Right renal pelvis (tissue), 4 donors: ENCODE data around the gene XPNPEP1. TPM values are rescaled to one million over a fixed set of nuclear protein-coding genes. Genes with fewer than 3 reads are reported as not detected.
A peak's percentile ranks its signal among the peaks of the same experiment; 100 is the strongest.

Experiments
- DNase-seq, 4 donors: peaks; one replicate each; pipeline ENCODE4 v3.0.0-alpha.2; 2013; ENCODE audit warnings: low read depth in 4 of 4, low spot score in 3 of 4, missing footprints in 1 of 4
- polyA plus RNA-seq, 4 donors: library from polyadenylated mRNA; unstranded; fragments of 120-200 nt; gene quantifications; one replicate each; pipeline ENCODE4 v1.2.1, GENCODE V29; 2013; ENCODE audit not compliant: insufficient read length in 4 of 4

The XPNPEP1 gene
- polyA plus RNA-seq, 4 donors = 78.8 to 81.9 (median 79.7) TPM

DNA sequence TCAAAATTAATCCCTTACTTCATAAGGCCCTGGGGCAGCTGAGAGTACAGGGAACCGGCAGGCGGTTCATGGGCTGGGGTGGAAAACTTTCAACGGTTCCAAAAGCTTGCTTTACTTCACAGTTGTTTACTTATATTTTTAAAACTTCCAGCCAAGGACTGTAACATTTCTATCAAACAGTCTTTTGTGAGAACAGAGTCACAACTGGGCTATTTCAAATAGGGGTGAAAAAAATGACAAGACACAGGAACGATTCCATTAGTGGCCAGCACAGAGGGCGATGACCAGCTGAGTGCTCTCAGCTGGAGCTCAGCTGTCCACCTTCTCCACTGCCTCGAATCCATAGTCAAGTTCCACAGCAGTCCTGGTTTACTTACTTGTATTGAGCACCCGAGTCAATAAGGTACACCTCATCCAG lies 48.2 kb downstream of the XPNPEP1 start:
- no peak for DNase-seq

DNA sequence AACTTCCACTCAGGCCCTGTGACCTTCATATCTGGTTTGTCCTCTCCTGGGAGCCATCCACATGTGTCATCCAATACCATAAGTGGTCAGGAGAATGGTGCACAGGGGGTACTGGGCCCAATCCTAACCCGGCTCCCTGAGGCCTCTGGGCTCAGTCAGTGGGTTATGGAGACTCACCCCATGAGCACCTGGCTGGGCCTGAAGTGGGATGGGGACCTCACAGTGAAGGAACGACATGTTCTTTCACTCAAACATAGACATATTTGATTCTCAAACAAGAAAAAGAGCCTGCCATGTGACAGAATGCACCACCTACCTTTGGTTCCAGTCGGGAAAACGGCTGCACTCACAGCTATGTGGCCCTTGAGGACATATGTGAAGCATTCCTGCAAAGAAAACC lies 51.8 kb downstream of the XPNPEP1 start:
- DNase-seq = no peak

GRCh38 chr10:109866995-109867635 lies 56.2 kb downstream of the XPNPEP1 start:
- DNase-seq = no peak

DNA sequence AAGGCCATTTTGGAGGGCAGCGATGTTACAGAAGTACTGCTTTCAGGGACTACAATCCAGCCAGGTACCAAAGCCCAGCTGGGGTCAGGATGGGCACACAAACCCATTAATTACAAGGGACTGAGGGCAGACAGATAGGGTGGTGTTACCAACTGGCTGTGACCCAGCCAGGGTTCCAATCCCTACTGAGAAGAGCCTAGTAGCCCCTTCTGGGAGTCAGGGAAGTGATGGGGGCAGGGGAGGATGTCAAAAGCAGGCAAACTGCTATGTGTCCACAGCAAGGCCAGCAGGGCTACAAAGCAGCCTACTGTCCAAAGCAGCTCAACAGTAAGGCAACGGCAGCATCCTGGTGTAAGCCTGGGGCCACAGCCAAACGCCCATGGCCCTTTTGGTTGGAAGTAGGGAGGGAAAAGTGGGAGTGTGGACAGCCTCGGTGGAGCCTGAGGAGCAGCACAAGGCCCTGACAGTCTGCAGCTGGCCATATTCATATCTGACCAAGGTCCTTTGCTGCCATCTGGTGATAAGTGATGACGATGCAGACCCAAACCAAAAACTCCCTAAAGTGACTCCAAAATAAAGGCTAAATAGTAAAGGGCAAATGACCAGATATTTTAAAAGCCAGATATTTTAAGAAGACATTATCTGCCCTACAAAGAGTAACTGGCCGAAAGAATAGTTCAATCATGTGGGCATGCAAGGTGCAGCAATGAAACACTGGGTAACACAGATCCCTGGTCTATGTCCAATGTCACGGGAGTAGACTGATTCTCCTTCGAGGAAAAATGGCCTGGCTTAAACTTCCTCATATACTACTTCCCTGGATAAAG lies 56.9 kb downstream of the XPNPEP1 start:
- no peak for DNase-seq

DNA sequence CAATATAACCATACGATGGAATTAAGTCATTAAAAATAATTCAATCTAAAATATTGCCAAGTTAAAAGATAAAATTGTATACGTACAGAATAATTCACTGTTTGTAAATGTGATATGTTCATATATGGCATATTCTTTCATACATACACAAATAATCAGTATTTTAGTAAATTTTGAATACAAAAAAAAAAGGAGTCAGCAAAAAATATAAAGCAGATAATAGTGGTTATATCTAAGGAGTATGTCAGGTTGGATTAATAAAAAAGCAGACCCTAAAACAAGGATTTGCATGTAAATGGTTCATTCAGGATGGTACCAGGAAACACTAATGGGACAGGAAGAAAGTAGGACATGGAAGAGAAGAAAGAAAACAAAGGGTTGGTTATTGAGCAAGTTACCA lies 59.5 kb downstream of the XPNPEP1 start:
- DNase-seq = no peak

DNA sequence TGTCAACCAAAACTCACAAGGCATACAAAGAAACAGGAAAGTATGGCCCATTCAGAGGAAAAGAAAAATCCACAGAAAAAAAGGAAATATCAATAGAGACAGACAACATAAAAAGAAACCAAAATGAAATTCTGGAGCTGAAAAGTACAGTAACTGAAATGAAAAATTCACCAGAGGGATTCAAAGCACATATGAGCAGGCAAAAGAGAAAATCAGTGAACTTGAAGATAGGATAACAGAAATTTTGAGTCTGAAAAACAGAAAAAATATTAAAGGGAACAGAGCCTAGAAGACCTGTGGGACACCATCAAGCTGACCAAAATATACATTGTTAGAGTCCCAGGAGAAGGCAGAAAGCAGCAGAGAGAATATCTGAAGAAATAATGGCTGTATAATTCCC lies 60.6 kb downstream of the XPNPEP1 start:
- no peak for DNase-seq

DNA sequence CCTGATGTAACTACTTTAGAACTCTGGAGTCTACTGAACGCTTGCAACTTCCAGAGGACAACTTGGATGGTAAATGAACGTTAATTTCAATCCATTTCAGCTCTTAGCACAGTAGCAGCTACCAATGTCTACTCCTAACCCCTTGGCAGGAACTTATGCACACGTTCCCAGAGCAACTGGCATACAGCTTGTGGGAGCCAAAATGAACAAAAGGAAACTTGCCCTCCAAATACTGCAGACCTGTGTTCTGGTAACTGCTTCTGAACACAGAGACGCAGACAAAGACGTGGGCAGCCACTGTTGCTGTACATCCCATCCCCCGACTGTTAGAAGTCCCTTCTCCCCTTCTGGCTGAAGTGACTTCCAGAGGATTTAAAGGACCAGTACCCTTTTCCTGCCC lies 61.3 kb downstream of the XPNPEP1 start:
- no peak for DNase-seq

DNA sequence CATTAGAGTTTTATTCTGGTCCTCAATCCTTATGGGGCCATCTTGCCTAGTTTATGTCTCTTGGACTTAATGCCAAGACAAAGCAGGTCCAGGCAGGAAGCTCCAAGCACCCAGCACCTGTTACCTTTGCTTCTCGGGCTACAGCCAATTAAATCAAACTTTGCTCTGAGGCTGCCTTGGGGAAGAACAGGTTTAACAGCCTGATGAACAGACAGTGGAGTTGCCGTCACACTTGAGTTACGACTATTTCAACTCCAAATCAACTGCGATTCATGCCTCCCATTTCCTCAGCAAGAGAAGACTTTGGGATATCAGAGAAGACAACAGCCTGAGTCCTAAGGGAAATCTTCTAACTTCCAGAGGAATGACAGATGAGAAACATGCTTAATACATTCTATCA lies 62.2 kb downstream of the XPNPEP1 start:
- DNase-seq = peak in 1 of 4 donors; percentile 31

DNA sequence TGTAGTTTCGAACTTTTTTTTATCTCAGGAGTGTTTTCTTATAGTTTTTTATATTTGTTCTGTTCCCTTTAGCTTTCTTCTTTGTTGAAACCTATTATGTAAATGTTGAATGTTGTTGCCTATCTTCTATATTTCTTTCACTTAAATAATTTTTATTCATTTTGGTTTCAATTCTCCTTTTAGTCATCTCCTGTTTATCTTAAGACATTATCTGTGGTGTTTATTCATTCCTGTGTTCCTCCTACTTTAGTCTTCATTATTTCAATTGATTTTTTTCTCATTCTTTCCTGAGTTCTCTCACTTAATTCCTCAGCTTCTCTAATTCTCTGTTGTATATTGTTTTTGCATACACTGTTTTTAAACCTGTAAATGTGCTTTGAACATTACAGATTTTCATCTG lies 64.1 kb downstream of the XPNPEP1 start:
- no peak for DNase-seq

GRCh38 chr10:109855746-109856145 lies 67.6 kb downstream of the XPNPEP1 start:
- DNase-seq = no peak

DNA sequence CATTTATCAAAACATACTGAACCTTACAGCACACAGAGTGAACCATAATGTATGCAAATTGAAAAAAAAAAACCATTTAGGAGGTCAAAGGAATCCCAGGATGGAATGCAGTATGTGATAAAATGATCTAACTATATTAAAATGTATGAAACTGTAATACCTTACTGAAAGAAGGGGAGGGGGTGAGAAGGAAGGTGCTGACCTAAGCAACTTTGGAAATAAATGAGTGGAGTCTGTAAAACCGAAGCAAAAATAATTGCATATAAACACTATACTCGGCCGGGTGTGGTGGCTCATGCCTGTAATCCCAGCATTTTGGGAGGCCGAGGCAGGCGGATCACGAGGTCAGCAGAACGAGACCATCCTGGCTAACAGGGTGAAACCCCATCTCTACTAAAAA lies 69.4 kb downstream of the XPNPEP1 start:
- no peak for DNase-seq

- DNase-seq = peak; percentile 47 to 70 (median 64)
Measured at GRCh38 chr10:109852475-109853037, 70.8 kb downstream of the XPNPEP1 start.

- no peak for DNase-seq
Measured at GRCh38 chr10:109851616-109852474, 71.5 kb downstream of the XPNPEP1 start.

- DNase-seq = no peak
Measured at GRCh38 chr10:109846832-109847231, 76.5 kb downstream of the XPNPEP1 start.

- DNase-seq = no peak
Measured at GRCh38 chr10:109845308-109845707, 78.0 kb downstream of the XPNPEP1 start.

GRCh38 chr10:109838592-109839244 lies 84.6 kb downstream of the XPNPEP1 start:
- DNase-seq = no peak

- no peak for DNase-seq
Measured at GRCh38 chr10:109837384-109837783, 85.9 kb downstream of the XPNPEP1 start.

- DNase-seq = no peak
Measured at GRCh38 chr10:109835257-109835656, 88.1 kb downstream of the XPNPEP1 start.

GRCh38 chr10:109831846-109832245 lies 91.5 kb downstream of the XPNPEP1 start:
- no peak for DNase-seq

DNA sequence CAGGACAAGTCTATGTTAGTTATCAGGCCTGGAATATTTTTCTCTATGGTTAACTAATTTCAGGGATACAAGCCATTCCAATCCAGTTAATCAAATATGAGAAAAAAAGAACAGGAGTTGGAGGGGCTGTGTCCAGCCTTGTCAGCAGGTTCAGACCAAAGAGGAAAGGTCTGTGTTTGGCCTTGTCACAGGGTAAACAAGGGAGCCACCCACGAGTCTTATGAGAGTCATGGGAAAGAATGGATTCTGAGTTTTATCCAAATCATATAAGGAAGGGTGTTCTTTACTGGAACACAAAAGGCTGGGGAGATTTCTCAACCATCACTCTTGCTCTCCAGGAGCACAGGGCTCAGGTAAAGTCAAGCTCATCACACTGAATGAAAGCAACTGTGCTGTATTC lies 99.1 kb downstream of the XPNPEP1 start:
- DNase-seq = no peak
